Endodermal cell (in vitro differentiated cells): Measurements from ENCODE around the gene FRS3. TPM values are rescaled to one million over a fixed set of nuclear protein-coding genes. Genes with fewer than 3 reads are reported as not detected.
"Not testable (repeated sequence)": the region's sequence is repeated elsewhere in the genome, so short reads cannot be mapped to it uniquely, and the experiment has no call there.

Experiments
- DNase-seq: peaks from one replicate; pipeline ENCODE4 v3.0.0-alpha.2; 2017
- H3K27ac ChIP-seq: 2 replicates; pipeline ENCODE4 v1.5.1; 2013; ENCODE audit warnings: mild to moderate bottlenecking, low read depth, low read length, moderate library complexity
- H3K27me3 ChIP-seq: 2 replicates; pipeline ENCODE4 v1.6.1; 2013; ENCODE audit warnings: mild to moderate bottlenecking, low read length, moderate library complexity; ENCODE audit not compliant: insufficient read depth, control insufficient read depth, poor library complexity, severe bottlenecking
- H3K36me3 ChIP-seq: 2 replicates; pipeline ENCODE4 v1.7.0; 2013; ENCODE audit warnings: mild to moderate bottlenecking, low read length, moderate library complexity; ENCODE audit not compliant: control insufficient read depth, insufficient read depth
- H3K4me1 ChIP-seq: one replicate; pipeline ENCODE4 v1.7.0; 2013; ENCODE audit warnings: low read length; ENCODE audit not compliant: control insufficient read depth, insufficient read depth
- H3K4me3 ChIP-seq: 2 replicates; pipeline ENCODE4 v1.5.1; 2013; ENCODE audit warnings: mild to moderate bottlenecking, low read length, moderate library complexity
- H3K9ac ChIP-seq: 2 replicates; pipeline ENCODE4 v1.6.1; 2013; ENCODE audit warnings: mild to moderate bottlenecking, low read length, moderate library complexity; ENCODE audit not compliant: poor library complexity, severe bottlenecking; ENCODE audit errors: extremely low read depth
- H3K9me3 ChIP-seq: 2 replicates; pipeline ENCODE4 v1.6.1; 2013; ENCODE audit warnings: mild to moderate bottlenecking, low read length, moderate library complexity; ENCODE audit not compliant: control insufficient read depth
- H3K27ac Mint-ChIP-seq: 2 replicates; pipeline ENCODE4 v1.8.0; 2020; ENCODE audit warnings: mixed read lengths
- H3K27me3 Mint-ChIP-seq: 2 replicates; pipeline ENCODE4 v1.8.0; 2021; ENCODE audit warnings: mild to moderate bottlenecking, mixed read lengths; ENCODE audit not compliant: insufficient read depth
- H3K36me3 Mint-ChIP-seq: 2 replicates; pipeline ENCODE4 v1.8.0; 2020; ENCODE audit warnings: low read depth, mixed read lengths
- H3K4me1 Mint-ChIP-seq: 2 replicates; pipeline ENCODE4 v1.8.0; 2020; ENCODE audit warnings: mixed read lengths
- H3K4me3 Mint-ChIP-seq: 2 replicates; pipeline ENCODE4 v1.8.0; 2020; ENCODE audit warnings: mild to moderate bottlenecking, moderate library complexity, mixed read lengths
- H3K9me3 Mint-ChIP-seq: 2 replicates; pipeline ENCODE4 v1.8.0; 2020; ENCODE audit warnings: mild to moderate bottlenecking, mixed read lengths
- WGBS, 2 experiments: methylation state at CpG; one replicate each; pipeline versions ENCODE4 v1.1.5 to v1.1.7; 2013; ENCODE audit warnings: missing lambda C conversion rate in 2 of 2, mixed read lengths in 1 of 2; ENCODE audit not compliant: insufficient coverage in 1 of 2, insufficient read length in 1 of 2; 5-methylcytosine and 5-hydroxymethylcytosine counted together
- total RNA-seq, 2 donors: library from RNA; stranded (reverse); fragmentation: NEBNext Ultra II Directional in 1 of 2; extraction: Animal tissue kit (Norgen Biotek cat#: 25700) in 1 of 2; gene quantifications; 2 replicates in 1 of 2; 3 replicates in 1 of 2; pipeline ENCODE4 v1.2.1, GENCODE V29; 2021
- TF ChIP-seq, protein P1 (sequence below): fragments of 200-600 bp; sonication (generic); conservative IDR thresholded peaks from 2 replicates; pipeline ENCODE4 v1.5.0; 2021; ENCODE audit warnings: antibody characterized with exemption, mild to moderate bottlenecking

Gene FRS3
- total RNA-seq, 2 donors from 2014 or later: 7.5 to 12.0 TPM

GRCh38 chr6:41814629-41815028 lies 34.9 kb upstream of the FRS3 start:
- no peaks in the 10 kb centered on the region for H3K9me3 Mint-ChIP-seq
- H3K9ac ChIP-seq: no peak overlapping the region
- no peaks in the 10 kb centered on the region for H3K36me3 ChIP-seq
- no peaks in the 10 kb centered on the region for H3K9me3 ChIP-seq
- no peaks in the 10 kb centered on the region for H3K27me3 Mint-ChIP-seq
- TF ChIP-seq, protein P1, sequence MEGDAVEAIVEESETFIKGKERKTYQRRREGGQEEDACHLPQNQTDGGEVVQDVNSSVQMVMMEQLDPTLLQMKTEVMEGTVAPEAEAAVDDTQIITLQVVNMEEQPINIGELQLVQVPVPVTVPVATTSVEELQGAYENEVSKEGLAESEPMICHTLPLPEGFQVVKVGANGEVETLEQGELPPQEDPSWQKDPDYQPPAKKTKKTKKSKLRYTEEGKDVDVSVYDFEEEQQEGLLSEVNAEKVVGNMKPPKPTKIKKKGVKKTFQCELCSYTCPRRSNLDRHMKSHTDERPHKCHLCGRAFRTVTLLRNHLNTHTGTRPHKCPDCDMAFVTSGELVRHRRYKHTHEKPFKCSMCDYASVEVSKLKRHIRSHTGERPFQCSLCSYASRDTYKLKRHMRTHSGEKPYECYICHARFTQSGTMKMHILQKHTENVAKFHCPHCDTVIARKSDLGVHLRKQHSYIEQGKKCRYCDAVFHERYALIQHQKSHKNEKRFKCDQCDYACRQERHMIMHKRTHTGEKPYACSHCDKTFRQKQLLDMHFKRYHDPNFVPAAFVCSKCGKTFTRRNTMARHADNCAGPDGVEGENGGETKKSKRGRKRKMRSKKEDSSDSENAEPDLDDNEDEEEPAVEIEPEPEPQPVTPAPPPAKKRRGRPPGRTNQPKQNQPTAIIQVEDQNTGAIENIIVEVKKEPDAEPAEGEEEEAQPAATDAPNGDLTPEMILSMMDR: no peak
- no peak for DNase-seq
- no peak overlapping the region for H3K4me3 ChIP-seq
- peaks cover 5% of the 10 kb centered on the region for H3K4me1 Mint-ChIP-seq
- H3K27ac ChIP-seq: no peak overlapping the region
- H3K27ac Mint-ChIP-seq: no peak overlapping the region
- H3K4me3 Mint-ChIP-seq: no peak overlapping the region
- no peaks in the 10 kb centered on the region for H3K4me1 ChIP-seq
- WGBS, 2 experiments: 92 to 100% methylated on average over 1 to 4 of the region's 4 CpGs
- peaks cover 2% of the 10 kb centered on the region for H3K36me3 Mint-ChIP-seq
- H3K27me3 ChIP-seq: no peaks in the 10 kb centered on the region

- no peak overlapping the region for H3K27ac Mint-ChIP-seq
- H3K4me3 Mint-ChIP-seq: no peak overlapping the region
- H3K4me1 Mint-ChIP-seq: peaks cover 5% of the 10 kb centered on the region
- H3K4me3 ChIP-seq: no peak overlapping the region
- no peaks in the 10 kb centered on the region for H3K36me3 ChIP-seq
- H3K27ac ChIP-seq: no peak overlapping the region
- DNase-seq: no peak
- no peaks in the 10 kb centered on the region for H3K4me1 ChIP-seq
- TF ChIP-seq, protein P1: no peak
- no peaks in the 10 kb centered on the region for H3K9me3 ChIP-seq
- H3K9ac ChIP-seq: no peak overlapping the region
- 94% methylated on average over 2 of the region's 2 CpGs; no CpG with 5 or more reads in 1 of the 2 experiments for whole genome bisulfite sequencing, 2 experiments
- no peaks in the 10 kb centered on the region for H3K27me3 Mint-ChIP-seq
- no peaks in the 10 kb centered on the region for H3K27me3 ChIP-seq
- H3K36me3 Mint-ChIP-seq: peaks cover 2% of the 10 kb centered on the region
- H3K9me3 Mint-ChIP-seq: no peaks in the 10 kb centered on the region
These were observed 34.3 kb upstream of the FRS3 start for GRCh38 chr6:41813956-41814355.

GRCh38 chr6:41813469-41813868 lies 33.8 kb upstream of the FRS3 start:
- Histone ChIP-seq H3K27me3 (no peaks in the 10 kb centered on the region), H3K4me1 (no peaks in the 10 kb centered on the region), H3K36me3 (no peaks in the 10 kb centered on the region), H3K9me3 (no peaks in the 10 kb centered on the region), H3K9ac (no peak overlapping the region), H3K4me3 (no peak overlapping the region), H3K27ac (no peak overlapping the region)
- Mint-ChIP-seq H3K27me3 (no peaks in the 10 kb centered on the region), H3K36me3 (peaks cover 2% of the 10 kb centered on the region), H3K4me1 (peaks cover 4% of the 10 kb centered on the region), H3K4me3 (no peak overlapping the region), H3K27ac (no peak overlapping the region), H3K9me3 (no peaks in the 10 kb centered on the region)
- DNase-seq: no peak
- TF ChIP-seq, protein P1: no peak
- WGBS, 2 experiments: 84 to 88% methylated on average over 2 of the region's 2 CpGs

GRCh38 chr6:41811946-41812345 lies 32.2 kb upstream of the FRS3 start:
- not testable (repeated sequence) for H3K4me1 Mint-ChIP-seq, H3K4me1 ChIP-seq, H3K36me3 Mint-ChIP-seq, H3K4me3 ChIP-seq, H3K4me3 Mint-ChIP-seq, H3K9me3 ChIP-seq, H3K36me3 ChIP-seq, H3K27me3 Mint-ChIP-seq, H3K27me3 ChIP-seq, DNase-seq, H3K27ac ChIP-seq, H3K9me3 Mint-ChIP-seq, H3K27ac Mint-ChIP-seq, H3K9ac ChIP-seq
- 88 to 95% methylated on average over 6 to 13 of the region's 13 CpGs for WGBS, 2 experiments
